ENCODE data around the gene ZNF598.

The ZNF598 gene

DNA sequence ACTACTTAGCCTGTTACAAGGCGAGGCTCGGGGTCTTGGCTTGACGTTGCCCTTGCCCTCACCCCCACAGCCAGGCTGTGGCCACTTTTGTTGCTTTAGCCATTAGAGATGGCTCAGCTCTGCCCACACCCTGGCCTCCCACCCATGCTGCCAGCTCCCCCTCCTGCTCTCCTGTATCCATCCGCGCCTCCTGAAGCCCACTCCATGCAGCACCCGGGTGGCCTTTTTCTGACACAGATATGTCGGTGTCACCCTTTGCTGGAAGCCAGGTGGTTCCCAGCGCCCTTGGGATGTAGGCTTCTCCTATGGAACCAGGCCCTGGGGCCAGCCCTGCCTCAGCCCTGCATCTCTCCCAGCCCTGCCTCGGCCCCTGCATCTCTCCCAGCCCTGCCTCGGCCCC is 47.8 kb upstream of the ZNF598 start:
- H3K4me1 ChIP-seq (ENCODE audit: control insufficient read depth, insufficient read depth, low read length), result no peaks in the 10 kb centered on the region
- POLR2A ChIA-PET, result interaction anchor here (1.0 to 2.0 kb wide), 2 partner anchors 9 to 28 kb away, joined by 3 to 6 read pairs; partner anchors contain the start of genes NTHL1 and TSC2
- CTCF ChIA-PET, result interaction anchor here (0.5 to 1.2 kb wide), 3 partner anchors 16 to 97 kb away, joined by 3 to 10 read pairs (median 3); no protein-coding TSS in a partner anchor
- H3K36me3 ChIP-seq (ENCODE audit: control insufficient read depth in 2 of 2, insufficient read depth in 1 of 2, low read length in 2 of 2), result peaks cover 0 to 80% of the 10 kb centered on the region in 2 experiments; a peak in 2 of 3 replicates
- no peaks in the 10 kb centered on the region for H3K9me3 ChIP-seq (ENCODE audit: control insufficient read depth, insufficient read depth, low read depth, low read length)
- H3K27ac ChIP-seq (ENCODE audit: extremely low read depth, low read depth, low read length), result no peak overlapping the region
- H3K4me3 ChIP-seq (ENCODE audit: low read depth, low read length), result no peak overlapping the region
- TF ChIP-seq EGR2 (tag by site-specific recombination; IDR thresholded peaks at IDR 0.05; ENCODE audit: low read depth), result peak; percentile 66
- no peak for TF ChIP-seq YY2 (tag by site-specific recombination; IDR thresholded peaks at IDR 0.05)

DNA sequence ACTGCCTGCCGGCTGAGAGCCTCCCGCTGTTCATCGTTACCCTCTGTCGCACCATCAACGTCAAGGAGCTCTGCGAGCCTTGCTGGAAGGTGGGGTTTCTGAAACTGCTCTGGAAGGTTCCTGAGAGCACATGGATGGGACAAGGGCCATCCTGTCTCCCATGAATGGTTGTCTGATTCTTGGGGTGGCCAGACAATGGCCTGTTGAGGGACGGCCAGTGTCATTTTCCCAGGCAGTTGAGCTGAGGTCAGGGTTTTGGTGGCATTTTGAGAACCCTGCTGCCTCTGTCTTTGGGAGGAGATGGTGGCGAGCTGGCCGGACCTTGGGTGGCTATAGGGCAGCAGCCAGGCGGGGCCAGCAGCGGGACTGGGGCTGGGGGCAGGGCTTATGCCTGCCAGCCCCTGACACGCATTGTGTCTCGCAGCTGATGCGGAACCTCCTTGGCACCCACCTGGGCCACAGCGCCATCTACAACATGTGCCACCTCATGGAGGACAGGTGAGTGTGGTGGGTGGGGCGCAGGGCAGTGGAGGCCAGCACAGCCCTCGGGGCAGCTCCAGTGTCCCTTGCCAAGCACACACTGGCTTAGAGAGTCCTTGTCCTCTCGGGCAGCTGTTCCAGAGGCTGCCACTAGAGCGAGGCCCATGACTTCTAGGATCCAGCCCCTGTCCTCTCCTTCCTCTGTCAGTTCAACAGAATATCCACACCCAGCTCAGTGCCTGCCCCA is 47.2 kb upstream of the ZNF598 start:
- Histone ChIP-seq H3K27ac (ENCODE audit: extremely low read depth, low read depth, low read length) (no peak overlapping the region), H3K36me3 (ENCODE audit: control insufficient read depth in 2 of 2, insufficient read depth in 1 of 2, low read length in 2 of 2) (peaks cover 0 to 81% of the 10 kb centered on the region in 2 experiments; a peak in 2 of 3 replicates), H3K9me3 (ENCODE audit: control insufficient read depth, insufficient read depth, low read depth, low read length) (no peaks in the 10 kb centered on the region), H3K4me1 (ENCODE audit: control insufficient read depth, insufficient read depth, low read length) (no peaks in the 10 kb centered on the region), H3K4me3 (ENCODE audit: low read depth, low read length) (no peak overlapping the region)
- TF ChIP-seq ZNF600 (tag by site-specific recombination; IDR thresholded peaks at IDR 0.05), result peak; percentile 21; the same call in 1 of the 2 replicates
- peak; percentile 56 for TF ChIP-seq CTCF (tag by site-specific recombination; IDR thresholded peaks at IDR 0.05)
- TF ChIP-seq, protein P1, sequence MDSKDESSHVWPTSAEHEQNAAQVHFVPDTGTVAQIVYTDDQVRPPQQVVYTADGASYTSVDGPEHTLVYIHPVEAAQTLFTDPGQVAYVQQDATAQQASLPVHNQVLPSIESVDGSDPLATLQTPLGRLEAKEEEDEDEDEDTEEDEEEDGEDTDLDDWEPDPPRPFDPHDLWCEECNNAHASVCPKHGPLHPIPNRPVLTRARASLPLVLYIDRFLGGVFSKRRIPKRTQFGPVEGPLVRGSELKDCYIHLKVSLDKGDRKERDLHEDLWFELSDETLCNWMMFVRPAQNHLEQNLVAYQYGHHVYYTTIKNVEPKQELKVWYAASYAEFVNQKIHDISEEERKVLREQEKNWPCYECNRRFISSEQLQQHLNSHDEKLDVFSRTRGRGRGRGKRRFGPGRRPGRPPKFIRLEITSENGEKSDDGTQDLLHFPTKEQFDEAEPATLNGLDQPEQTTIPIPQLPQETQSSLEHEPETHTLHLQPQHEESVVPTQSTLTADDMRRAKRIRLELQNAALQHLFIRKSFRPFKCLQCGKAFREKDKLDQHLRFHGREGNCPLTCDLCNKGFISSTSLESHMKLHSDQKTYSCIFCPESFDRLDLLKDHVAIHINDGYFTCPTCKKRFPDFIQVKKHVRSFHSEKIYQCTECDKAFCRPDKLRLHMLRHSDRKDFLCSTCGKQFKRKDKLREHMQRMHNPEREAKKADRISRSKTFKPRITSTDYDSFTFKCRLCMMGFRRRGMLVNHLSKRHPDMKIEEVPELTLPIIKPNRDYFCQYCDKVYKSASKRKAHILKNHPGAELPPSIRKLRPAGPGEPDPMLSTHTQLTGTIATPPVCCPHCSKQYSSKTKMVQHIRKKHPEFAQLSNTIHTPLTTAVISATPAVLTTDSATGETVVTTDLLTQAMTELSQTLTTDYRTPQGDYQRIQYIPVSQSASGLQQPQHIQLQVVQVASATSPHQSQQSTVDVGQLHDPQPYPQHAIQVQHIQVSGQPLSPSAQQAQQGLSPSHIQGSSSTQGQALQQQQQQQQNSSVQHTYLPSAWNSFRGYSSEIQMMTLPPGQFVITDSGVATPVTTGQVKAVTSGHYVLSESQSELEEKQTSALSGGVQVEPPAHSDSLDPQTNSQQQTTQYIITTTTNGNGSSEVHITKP (tag by site-specific recombination; IDR thresholded peaks at IDR 0.05), result no peak
- ChIA-PET CTCF (interaction anchor here (0.5 to 1.2 kb wide), 6 partner anchors 16 to 194 kb away, joined by 3 to 10 read pairs (median 4); no protein-coding TSS in a partner anchor), POLR2A (interaction anchor here (1.0 to 2.0 kb wide), 2 partner anchors 9 to 28 kb away, joined by 3 to 6 read pairs; partner anchors contain the start of genes NTHL1 and TSC2)

DNA sequence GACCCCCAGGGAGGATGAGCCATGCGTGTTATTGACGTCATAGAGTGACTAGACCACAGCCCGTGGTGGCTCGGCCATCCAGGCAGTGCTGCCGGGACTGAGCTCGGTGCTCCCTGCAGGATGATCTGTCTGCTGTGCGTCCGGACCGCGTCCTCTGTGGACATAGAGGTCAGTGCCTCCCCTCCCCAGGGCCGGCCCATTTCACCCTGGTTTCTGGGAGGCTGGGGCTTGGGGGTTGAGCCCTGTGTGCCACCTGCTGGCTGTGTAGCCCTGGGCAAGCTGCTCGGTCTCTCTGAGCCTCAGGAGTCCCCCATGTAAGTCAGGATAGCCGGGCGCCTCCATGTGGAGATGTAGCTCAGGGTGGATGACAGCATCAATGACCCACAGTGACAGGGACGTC is 46.5 kb upstream of the ZNF598 start:
- no peak overlapping the region for H3K27ac ChIP-seq (ENCODE audit: extremely low read depth, low read depth, low read length)
- H3K36me3 ChIP-seq (ENCODE audit: control insufficient read depth in 2 of 2, insufficient read depth in 1 of 2, low read length in 2 of 2), result peaks cover 2 to 86% of the 10 kb centered on the region in 2 experiments; a peak in 2 of 3 replicates
- ChIA-PET CTCF (interaction anchor here (1.0 to 1.2 kb wide), 2 partner anchors 33 to 35 kb away, joined by 4 to 10 read pairs; no protein-coding TSS in a partner anchor), POLR2A (interaction anchor here (2.0 kb wide), 1 partner anchor 8 kb away, joined by 6 read pairs; the partner anchor contains the start of genes NTHL1 and TSC2)
- H3K9me3 ChIP-seq (ENCODE audit: control insufficient read depth, insufficient read depth, low read depth, low read length), result no peaks in the 10 kb centered on the region
- no peak overlapping the region for H3K4me3 ChIP-seq (ENCODE audit: low read depth, low read length)
- peak; percentile 49 for TF ChIP-seq ZIC2 (tag by site-specific recombination; IDR thresholded peaks at IDR 0.05)
- TF ChIP-seq ZNF596 (tag by site-specific recombination; IDR thresholded peaks at IDR 0.05), result no peak
- peak; percentile 39; the same call in 1 of the 2 replicates for TF ChIP-seq CTCF (tag by site-specific recombination; IDR thresholded peaks at IDR 0.05)
- no peaks in the 10 kb centered on the region for H3K4me1 ChIP-seq (ENCODE audit: control insufficient read depth, insufficient read depth, low read length)
